ENCODE data around the gene EPN2.

EPN2 gene

GRCh38 chr17:19313746-19314651 is 76.8 kb downstream of the EPN2 start:
- no peak for DNase-seq (ENCODE audit: low read depth)
- no peak for TF ChIP-seq CTCF (IDR thresholded peaks at IDR 0.05; ENCODE audit: low read depth, low read length, missing control alignments)
- H3K4me3 ChIP-seq (ENCODE audit: low read depth, low read length) = no peak overlapping the region
- in situ Hi-C loops (cut with HindIII; ENCODE audit: low sequenced_read_pairs) = no loop called here

DNA sequence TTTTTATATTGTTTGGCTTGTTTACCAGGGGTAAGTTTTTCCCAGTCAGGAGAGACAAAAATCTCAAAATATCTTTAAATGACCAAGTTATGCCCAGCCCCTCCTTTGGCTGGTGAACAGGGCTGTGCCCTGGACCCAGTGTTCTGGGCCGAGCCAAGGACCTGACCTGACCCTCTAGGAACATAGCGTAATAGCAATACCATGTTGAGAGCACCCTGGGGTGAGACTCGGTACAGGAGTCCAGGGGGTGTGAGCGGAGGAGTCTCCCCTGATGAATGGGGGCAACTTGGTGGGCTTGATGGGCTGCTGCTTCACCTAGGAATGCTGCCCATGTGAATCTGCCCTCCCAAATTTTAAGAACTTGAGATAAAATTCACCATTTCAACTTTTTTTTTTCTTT is 77.9 kb downstream of the EPN2 start:
- H3K4me3 ChIP-seq (ENCODE audit: low read depth, low read length) = no peak overlapping the region
- DNase-seq (ENCODE audit: low read depth) = no peak
- TF ChIP-seq CTCF (IDR thresholded peaks at IDR 0.05; ENCODE audit: low read depth, low read length, missing control alignments) = no peak
- in situ Hi-C loops (cut with HindIII; ENCODE audit: low sequenced_read_pairs) = no loop called here

DNA sequence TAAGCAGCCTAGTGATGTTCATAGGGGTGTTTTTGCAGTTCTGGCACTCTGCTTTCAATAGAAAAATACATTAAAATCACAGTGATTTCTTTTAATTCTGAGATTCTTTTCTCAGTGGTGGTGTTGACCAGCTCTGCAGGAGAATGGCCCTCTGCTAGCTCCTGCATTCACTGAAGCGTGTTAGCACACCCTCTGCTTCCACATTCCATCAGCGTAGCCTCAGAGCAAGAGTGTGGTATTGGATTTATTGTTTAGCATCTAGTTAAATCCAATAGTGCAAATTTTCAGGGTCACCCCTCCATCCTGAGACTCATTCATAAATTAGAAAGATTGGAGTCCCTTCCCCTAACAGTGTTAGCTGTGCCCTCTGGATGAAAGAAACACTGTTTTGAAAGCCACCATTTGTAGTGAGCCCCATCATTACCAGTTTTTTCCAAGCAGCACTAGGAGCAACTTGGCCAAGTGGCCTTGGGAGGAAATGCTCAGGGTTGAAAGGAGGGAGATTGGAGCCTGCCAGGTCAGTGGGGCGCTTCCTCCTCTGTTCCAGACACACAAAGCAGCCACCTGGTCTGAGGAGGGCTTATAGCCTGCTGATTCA is 79.7 kb downstream of the EPN2 start:
- no peak for TF ChIP-seq CTCF (IDR thresholded peaks at IDR 0.05; ENCODE audit: low read depth, low read length, missing control alignments)
- H3K4me3 ChIP-seq (ENCODE audit: low read depth, low read length) = no peak overlapping the region
- DNase-seq (ENCODE audit: low read depth) = peak; percentile 52
- in situ Hi-C loops (cut with HindIII; ENCODE audit: low sequenced_read_pairs) = no loop called here

DNA sequence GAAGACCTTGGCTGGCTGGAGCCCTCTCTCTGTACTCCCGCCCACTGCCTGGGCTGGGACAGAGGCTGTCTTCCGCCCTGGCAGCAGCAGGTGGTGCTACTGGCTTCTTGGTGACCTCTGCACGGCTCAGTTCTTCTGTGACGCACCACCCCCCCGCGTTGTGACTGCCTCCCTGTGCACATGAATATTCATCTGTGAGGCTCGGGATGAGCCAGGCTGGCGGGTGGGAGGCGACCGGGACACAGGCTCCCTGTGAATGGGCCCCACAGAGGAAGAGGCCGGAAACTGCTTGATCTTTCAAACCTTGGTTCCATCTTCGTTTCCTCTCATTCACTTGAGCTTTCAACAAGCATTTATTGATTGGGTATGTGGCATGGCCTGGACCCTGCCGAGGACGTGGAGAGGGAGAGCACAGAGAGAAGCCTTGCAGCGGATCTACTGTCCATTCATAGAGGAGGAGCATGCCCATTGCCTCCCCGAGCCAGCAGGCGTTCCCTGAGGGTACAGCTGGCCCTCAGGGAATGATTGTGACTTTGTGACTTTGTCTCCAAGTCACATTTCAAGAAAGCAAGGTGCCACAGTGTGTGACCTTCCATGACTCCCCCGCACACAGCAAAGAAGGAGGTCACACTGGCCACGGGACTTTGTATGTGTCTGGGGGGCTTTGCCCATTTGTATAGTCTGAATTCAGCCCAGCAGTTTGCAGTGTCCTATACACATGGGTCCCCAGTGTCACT is 80.4 kb downstream of the EPN2 start:
- in situ Hi-C loops (cut with HindIII; ENCODE audit: low sequenced_read_pairs) = no loop called here
- peak; percentile 75 for DNase-seq (ENCODE audit: low read depth)

DNA sequence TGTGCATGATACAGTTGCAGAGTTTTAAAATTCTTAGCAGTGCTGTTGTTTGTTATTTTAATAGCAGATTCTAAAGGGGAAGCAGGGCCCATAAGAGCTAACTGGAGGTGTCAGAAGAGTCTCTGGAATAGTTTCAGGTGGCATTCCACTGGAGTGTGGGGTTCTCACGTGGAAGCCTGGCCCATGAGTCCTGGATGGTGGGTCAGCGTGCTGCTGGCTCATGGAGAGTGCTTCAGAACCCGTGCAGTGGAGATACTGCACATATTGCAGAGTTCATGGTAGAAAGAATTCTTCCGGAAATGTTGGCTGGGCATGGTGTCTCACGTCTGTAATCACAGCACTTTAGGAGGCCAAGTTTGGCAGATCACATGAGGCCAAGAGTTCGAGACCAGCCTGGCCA is 81.4 kb downstream of the EPN2 start:
- in situ Hi-C loops (cut with HindIII; ENCODE audit: low sequenced_read_pairs) = no loop called here
- H3K4me3 ChIP-seq (ENCODE audit: low read depth, low read length) = no peak overlapping the region
- no peak for TF ChIP-seq CTCF (IDR thresholded peaks at IDR 0.05; ENCODE audit: low read depth, low read length, missing control alignments)
- no peak for DNase-seq (ENCODE audit: low read depth)

More for the DNA sequence above, 80.4 kb downstream of the EPN2 start:
- no peak overlapping the region for H3K4me3 ChIP-seq (ENCODE audit: low read depth, low read length)
- TF ChIP-seq CTCF (IDR thresholded peaks at IDR 0.05; ENCODE audit: low read depth, low read length, missing control alignments) = peak; percentile 24

DNA sequence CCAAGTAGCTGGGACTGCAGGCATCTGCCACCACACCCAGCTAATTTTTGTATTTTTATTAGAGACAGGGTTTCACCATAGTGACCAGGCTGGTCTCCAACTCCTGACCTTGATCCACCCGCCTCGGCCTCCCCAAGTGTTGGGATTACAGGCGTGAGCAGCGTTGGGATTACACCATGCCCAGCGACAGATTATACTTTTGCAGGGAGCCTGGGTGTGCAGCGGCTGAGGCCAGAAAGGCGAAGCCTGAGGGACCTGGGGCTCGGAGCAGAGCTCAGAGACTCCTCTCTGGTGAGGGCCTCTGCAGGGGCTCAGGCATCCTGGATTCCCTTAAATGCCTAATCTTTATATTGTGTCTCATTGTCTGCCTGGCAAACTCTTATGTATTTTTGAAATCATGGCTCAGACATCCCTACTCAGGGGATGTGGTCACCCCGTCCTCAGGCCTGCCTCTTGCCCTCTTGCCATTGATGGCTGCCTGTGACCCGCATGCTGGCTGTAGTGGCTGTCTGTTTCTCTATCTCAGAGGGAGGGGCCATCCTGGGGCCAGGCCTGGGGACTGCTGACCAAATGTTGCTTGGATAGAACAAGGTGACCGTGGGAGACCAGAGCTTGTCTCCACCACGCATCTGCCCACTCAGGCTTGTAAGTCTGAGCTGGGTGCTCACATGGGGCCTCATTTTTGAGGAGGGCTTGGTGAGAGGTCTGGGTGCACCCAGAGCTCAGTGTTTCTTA is 82.8 kb downstream of the EPN2 start:
- TF ChIP-seq CTCF (IDR thresholded peaks at IDR 0.05; ENCODE audit: low read depth, low read length, missing control alignments) = no peak
- in situ Hi-C loops (cut with HindIII; ENCODE audit: low sequenced_read_pairs) = no loop called here
- DNase-seq (ENCODE audit: low read depth) = no peak
- H3K4me3 ChIP-seq (ENCODE audit: low read depth, low read length) = no peak overlapping the region
